HEK293 (cell line): ENCODE data around the gene ZNF236.

Experiments used
- MZF1 ChIP-seq: fragments of 450-650 bp; formaldehyde crosslinking; IDR thresholded peaks from 2 replicates; pipeline ENCODE4 v1.5.1; 2017; ENCODE audit warnings: missing biosample characterization, missing genetic modification characterization, borderline replicate concordance
- OSR2 ChIP-seq: fragments of 450-650 bp; formaldehyde crosslinking; IDR thresholded peaks from 2 replicates; pipeline ENCODE4 v1.5.1; 2016; ENCODE audit warnings: missing biosample characterization, missing genetic modification characterization
- PRDM1 ChIP-seq: fragments of 450-650 bp; formaldehyde crosslinking; IDR thresholded peaks from 2 replicates; pipeline ENCODE4; 2016; ENCODE audit warnings: missing biosample characterization, missing genetic modification characterization
- ZNF274 ChIP-seq, 2 experiments: fragments of 200-500 bp in 1 of 2; fragments of 450-650 bp in 1 of 2; sonication (Bioruptor generic) in 1 of 2; formaldehyde crosslinking in 1 of 2; IDR thresholded peaks; 2 replicates each; pipeline versions ENCODE4 v1.5.1 to v1.6.1; 2014 to 2016; ENCODE audit warnings: borderline replicate concordance in 1 of 2, inconsistent platforms in 1 of 2, low read length in 1 of 2, missing biosample characterization in 1 of 2, missing genetic modification characterization in 1 of 2
- ZNF449 ChIP-seq: fragments of 450-650 bp; formaldehyde crosslinking; IDR thresholded peaks from 2 replicates; pipeline ENCODE4 v1.5.1; 2017; ENCODE audit warnings: missing biosample characterization, mild to moderate bottlenecking, missing genetic modification characterization, moderate library complexity
- TF ChIP-seq, protein P1 (sequence below): fragments of 450-650 bp; formaldehyde crosslinking; IDR thresholded peaks from 2 replicates; pipeline ENCODE4 v1.5.1; 2016; ENCODE audit warnings: missing biosample characterization, missing genetic modification characterization

GRCh38 chr18:77004555-77005380 lies 182.4 kb downstream of the ZNF236 start:
- TF ChIP-seq PRDM1 (tag by site-specific recombination), result no peak
- TF ChIP-seq MZF1 (tag by site-specific recombination), result no peak
- no peak for TF ChIP-seq ZNF449 (tag by site-specific recombination)
- TF ChIP-seq ZNF274 (IDR thresholded peaks at IDR 0.05; ENCODE audit: low read length), result no peak
- no peak for TF ChIP-seq ZNF274 (tag by site-specific recombination; IDR thresholded peaks at IDR 0.05; ENCODE audit: borderline replicate concordance)
- TF ChIP-seq OSR2 (tag by site-specific recombination), result no peak
- TF ChIP-seq, protein P1, sequence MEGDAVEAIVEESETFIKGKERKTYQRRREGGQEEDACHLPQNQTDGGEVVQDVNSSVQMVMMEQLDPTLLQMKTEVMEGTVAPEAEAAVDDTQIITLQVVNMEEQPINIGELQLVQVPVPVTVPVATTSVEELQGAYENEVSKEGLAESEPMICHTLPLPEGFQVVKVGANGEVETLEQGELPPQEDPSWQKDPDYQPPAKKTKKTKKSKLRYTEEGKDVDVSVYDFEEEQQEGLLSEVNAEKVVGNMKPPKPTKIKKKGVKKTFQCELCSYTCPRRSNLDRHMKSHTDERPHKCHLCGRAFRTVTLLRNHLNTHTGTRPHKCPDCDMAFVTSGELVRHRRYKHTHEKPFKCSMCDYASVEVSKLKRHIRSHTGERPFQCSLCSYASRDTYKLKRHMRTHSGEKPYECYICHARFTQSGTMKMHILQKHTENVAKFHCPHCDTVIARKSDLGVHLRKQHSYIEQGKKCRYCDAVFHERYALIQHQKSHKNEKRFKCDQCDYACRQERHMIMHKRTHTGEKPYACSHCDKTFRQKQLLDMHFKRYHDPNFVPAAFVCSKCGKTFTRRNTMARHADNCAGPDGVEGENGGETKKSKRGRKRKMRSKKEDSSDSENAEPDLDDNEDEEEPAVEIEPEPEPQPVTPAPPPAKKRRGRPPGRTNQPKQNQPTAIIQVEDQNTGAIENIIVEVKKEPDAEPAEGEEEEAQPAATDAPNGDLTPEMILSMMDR, result no peak
